Mucosa of rectum (tissue), 2 donors: ENCODE results near the gene COL19A1.

Experiments used
- H3K27ac ChIP-seq, 2 donors: one replicate each; pipeline ENCODE4 v1.7.0; 2013; ENCODE audit warnings: inconsistent platforms in 2 of 2, low read depth in 2 of 2, low read length in 2 of 2
- H3K27me3 ChIP-seq, 2 donors: one replicate each; pipeline ENCODE4 v1.7.0; 2013; ENCODE audit warnings: low read length in 2 of 2; ENCODE audit not compliant: control insufficient read depth in 2 of 2, insufficient read depth in 2 of 2
- H3K36me3 ChIP-seq, 2 donors: one replicate each; pipeline ENCODE4 v1.7.0; 2013; ENCODE audit warnings: low read length in 2 of 2; ENCODE audit not compliant: control insufficient read depth in 2 of 2, insufficient read depth in 2 of 2
- H3K4me1 ChIP-seq, 2 donors: one replicate each; pipeline ENCODE4 v1.7.0; 2013; ENCODE audit warnings: low read length in 2 of 2, mild to moderate bottlenecking in 1 of 2; ENCODE audit not compliant: control insufficient read depth in 2 of 2, insufficient read depth in 2 of 2
- H3K4me3 ChIP-seq, 2 donors: one replicate each; pipeline ENCODE4 v1.7.0; 2013; ENCODE audit warnings: low read length in 2 of 2
- H3K9ac ChIP-seq, 2 donors: one replicate each; pipeline ENCODE4 v1.7.0; 2013; ENCODE audit warnings: low read length in 2 of 2, low read depth in 1 of 2, mild to moderate bottlenecking in 1 of 2
- H3K9me3 ChIP-seq, 2 donors: one replicate each; pipeline ENCODE4 v1.7.0; 2013; ENCODE audit warnings: low read length in 2 of 2; ENCODE audit not compliant: control insufficient read depth in 2 of 2
- donor health status: healthy.
- donor health status: Normal muscosa, but diverticular disease.

Gene COL19A1

GRCh38 chr6:70130865-70131264, 264.5 kb downstream of the COL19A1 start:
- no peaks in the 10 kb centered on the region for H3K9me3 ChIP-seq
- H3K27ac ChIP-seq = no peak overlapping the region
- no peak overlapping the region for H3K9ac ChIP-seq
- no peaks in the 10 kb centered on the region for H3K27me3 ChIP-seq
- no peaks in the 10 kb centered on the region for H3K4me1 ChIP-seq
- H3K36me3 ChIP-seq = no peaks in the 10 kb centered on the region
- H3K4me3 ChIP-seq = no peak overlapping the region

- Histone ChIP-seq H3K36me3 (no peaks in the 10 kb centered on the region), H3K27me3 (no peaks in the 10 kb centered on the region), H3K9ac (no peak overlapping the region), H3K4me3 (no peak overlapping the region), H3K27ac (no peak overlapping the region), H3K4me1 (no peaks in the 10 kb centered on the region), H3K9me3 (no peaks in the 10 kb centered on the region)
These were observed 265.2 kb downstream of the COL19A1 start for GRCh38 chr6:70131528-70131927.

GRCh38 chr6:70133246-70133645, 266.9 kb downstream of the COL19A1 start:
- H3K4me3 ChIP-seq = no peak overlapping the region
- no peaks in the 10 kb centered on the region for H3K9me3 ChIP-seq

GRCh38 chr6:70134542-70134941, 268.2 kb downstream of the COL19A1 start:
- no peaks in the 10 kb centered on the region for H3K27me3 ChIP-seq
- no peak overlapping the region for H3K4me3 ChIP-seq
- H3K36me3 ChIP-seq = no peaks in the 10 kb centered on the region
- H3K9ac ChIP-seq = no peak overlapping the region
- no peaks in the 10 kb centered on the region for H3K9me3 ChIP-seq
- no peak overlapping the region for H3K27ac ChIP-seq
- no peaks in the 10 kb centered on the region for H3K4me1 ChIP-seq

More at GRCh38 chr6:70133246-70133645, 266.9 kb downstream of the COL19A1 start:
- no peak overlapping the region for H3K9ac ChIP-seq
- no peaks in the 10 kb centered on the region for H3K36me3 ChIP-seq
- no peaks in the 10 kb centered on the region for H3K4me1 ChIP-seq
- H3K27me3 ChIP-seq = no peaks in the 10 kb centered on the region
- H3K27ac ChIP-seq = no peak overlapping the region

- no peaks in the 10 kb centered on the region for H3K27me3 ChIP-seq
- no peak overlapping the region for H3K9ac ChIP-seq
- no peak overlapping the region for H3K4me3 ChIP-seq
- no peaks in the 10 kb centered on the region for H3K4me1 ChIP-seq
- no peaks in the 10 kb centered on the region for H3K36me3 ChIP-seq
- no peaks in the 10 kb centered on the region for H3K9me3 ChIP-seq
- H3K27ac ChIP-seq = no peak overlapping the region
These were observed 269.1 kb downstream of the COL19A1 start for GRCh38 chr6:70135219-70136160.

- Histone ChIP-seq H3K27ac (no peak overlapping the region), H3K9me3 (no peaks in the 10 kb centered on the region), H3K9ac (no peak overlapping the region), H3K4me1 (no peaks in the 10 kb centered on the region), H3K36me3 (no peaks in the 10 kb centered on the region), H3K4me3 (no peak overlapping the region), H3K27me3 (no peaks in the 10 kb centered on the region)
These were observed 270.6 kb downstream of the COL19A1 start for GRCh38 chr6:70136996-70137395.

- no peaks in the 10 kb centered on the region for H3K27me3 ChIP-seq
- H3K4me3 ChIP-seq = no peak overlapping the region
- no peak overlapping the region for H3K27ac ChIP-seq
- H3K4me1 ChIP-seq = no peaks in the 10 kb centered on the region
- no peak overlapping the region for H3K9ac ChIP-seq
- H3K9me3 ChIP-seq = no peaks in the 10 kb centered on the region
- no peaks in the 10 kb centered on the region for H3K36me3 ChIP-seq
These were observed 274.1 kb downstream of the COL19A1 start for GRCh38 chr6:70140496-70140895.

GRCh38 chr6:70142034-70142433, 275.7 kb downstream of the COL19A1 start:
- Histone ChIP-seq H3K4me3 (no peak overlapping the region), H3K4me1 (no peaks in the 10 kb centered on the region), H3K36me3 (no peaks in the 10 kb centered on the region), H3K27me3 (no peaks in the 10 kb centered on the region), H3K9ac (no peak overlapping the region), H3K27ac (no peak overlapping the region), H3K9me3 (no peaks in the 10 kb centered on the region)

- Histone ChIP-seq H3K4me3 (no peak overlapping the region), H3K36me3 (no peaks in the 10 kb centered on the region), H3K9me3 (no peaks in the 10 kb centered on the region), H3K9ac (no peak overlapping the region), H3K27ac (no peak overlapping the region), H3K4me1 (no peaks in the 10 kb centered on the region), H3K27me3 (no peaks in the 10 kb centered on the region)
These were observed 278.8 kb downstream of the COL19A1 start for GRCh38 chr6:70145178-70145577.

GRCh38 chr6:70149209-70149788, 282.9 kb downstream of the COL19A1 start:
- H3K9me3 ChIP-seq = no peaks in the 10 kb centered on the region
- H3K4me1 ChIP-seq = no peaks in the 10 kb centered on the region
- H3K4me3 ChIP-seq = no peak overlapping the region
- no peaks in the 10 kb centered on the region for H3K36me3 ChIP-seq
- H3K9ac ChIP-seq = no peak overlapping the region
- H3K27ac ChIP-seq = no peak overlapping the region
- no peaks in the 10 kb centered on the region for H3K27me3 ChIP-seq
